IMR-90 (cell line): ENCODE results near the gene PTGR2. TPM values are rescaled to one million over a fixed set of nuclear protein-coding genes. Genes with fewer than 3 reads are reported as not detected.

ENCODE experiments used
- ATAC-seq: fragments of 200-7000 bp; cut with Tn5 transposase; 2 replicates; pipeline ENCODE4 v1.9.1; 2020; ENCODE audit warnings: low read depth, mild to moderate bottlenecking, moderate library complexity
- BruUV-seq: library from RNA; stranded (reverse); fragments of 400-500 nt; replicated peaks from 2 replicates; lab custom pipeline; 2021; lab: Mats Ljungman, UMichigan
- CTCF ChIA-PET: fragments of 300-600 bp; formaldehyde crosslinking; extraction: SDS; loops from one replicate; lab custom pipeline; 2021; ENCODE audit warnings: antibody characterized with exemption; lab: Yijun Ruan, JAX
- POLR2A ChIA-PET: fragments of 300-600 bp; sonication (Branson Sonifier 250); formaldehyde crosslinking; loops from one replicate; lab custom pipeline; 2022; ENCODE audit warnings: antibody characterized with exemption; ENCODE audit not compliant: unreplicated experiment; lab: Charles Lee
- DNase-seq: peaks from one replicate; pipeline ENCODE4 v3.0.0; 2013
- H2AFZ ChIP-seq: replicated peaks from 2 replicates; pipeline ENCODE3; 2013; ENCODE audit warnings: low read length, mild to moderate bottlenecking; ENCODE audit not compliant: poor library complexity
- H2AK5ac ChIP-seq: 2 replicates; pipeline ENCODE4 v1.6.1; 2013; ENCODE audit warnings: low read depth, low read length, inconsistent platforms
- H2AK9ac ChIP-seq: replicated peaks from 2 replicates; pipeline ENCODE3; 2013; ENCODE audit warnings: mild to moderate bottlenecking, low read depth, low read length, moderate library complexity; ENCODE audit not compliant: poor library complexity
- H2BK120ac ChIP-seq: 2 replicates; pipeline ENCODE4 v1.6.1; 2013; ENCODE audit warnings: low read depth, low read length, inconsistent platforms
- H2BK15ac ChIP-seq: 3 replicates; pipeline ENCODE4 v1.6.1; 2013; ENCODE audit warnings: low read depth, low read length, inconsistent platforms
- H2BK20ac ChIP-seq: 2 replicates; pipeline ENCODE4 v1.6.1; 2013; ENCODE audit warnings: low read depth, mild to moderate bottlenecking, inconsistent platforms, low read length, moderate library complexity
- H2BK5ac ChIP-seq: 2 replicates; pipeline ENCODE4 v1.6.1; 2013; ENCODE audit warnings: mild to moderate bottlenecking, low read depth, low read length, inconsistent platforms; ENCODE audit not compliant: poor library complexity, severe bottlenecking
- H3K14ac ChIP-seq: replicated peaks from 2 replicates; pipeline ENCODE4 v1.6.1; 2013; ENCODE audit warnings: low read depth, low read length, inconsistent platforms
- H3K18ac ChIP-seq: 2 replicates; pipeline ENCODE4 v1.6.1; 2013; ENCODE audit warnings: low read depth, low read length, control low read depth
- H3K23ac ChIP-seq: 2 replicates; pipeline ENCODE4 v1.6.1; 2013; ENCODE audit warnings: low read depth, low read length, inconsistent platforms
- H3K27ac ChIP-seq: 2 replicates; pipeline ENCODE4 v1.5.1; 2013; ENCODE audit warnings: mild to moderate bottlenecking, control low read depth, low read length; ENCODE audit not compliant: insufficient read depth
- H3K27me3 ChIP-seq: 2 replicates; pipeline ENCODE4 v1.6.1; 2013; ENCODE audit warnings: low read length; ENCODE audit not compliant: control insufficient read depth, insufficient read depth
- H3K36me3 ChIP-seq: 2 replicates; pipeline ENCODE4 v1.6.1; 2013; ENCODE audit warnings: low read length, mixed read lengths; ENCODE audit not compliant: control insufficient read depth, insufficient read depth
- H3K4ac ChIP-seq: 2 replicates; pipeline ENCODE4 v1.6.1; 2013; ENCODE audit warnings: low read depth, low read length, inconsistent platforms
- H3K4me1 ChIP-seq: 2 replicates; pipeline ENCODE4 v1.6.1; 2013; ENCODE audit warnings: low read length, mixed read lengths; ENCODE audit not compliant: control insufficient read depth, insufficient read depth
- H3K4me2 ChIP-seq: 2 replicates; pipeline ENCODE4 v1.6.1; 2013; ENCODE audit warnings: low read depth, mild to moderate bottlenecking, control low read depth, low read length, moderate library complexity
- H3K4me3 ChIP-seq: 2 replicates; pipeline ENCODE4 v1.5.1; 2013; ENCODE audit warnings: low read depth, mild to moderate bottlenecking, control low read depth, low read length, moderate library complexity; ENCODE audit not compliant: insufficient read depth
- H3K56ac ChIP-seq: 2 replicates; pipeline ENCODE4 v1.6.1; 2013; ENCODE audit warnings: low read length, inconsistent platforms; ENCODE audit not compliant: insufficient read depth; ENCODE audit errors: extremely low read depth
- H3K79me1 ChIP-seq, 2 experiments: 2 replicates each; pipeline ENCODE4 v1.6.1; 2013; ENCODE audit warnings: low read length in 2 of 2, inconsistent platforms in 1 of 2, low read depth in 1 of 2
- H3K9ac ChIP-seq: 2 replicates; pipeline ENCODE4 v1.6.1; 2013; ENCODE audit warnings: low read depth, low read length, control low read depth
- H3K9me1 ChIP-seq: 2 replicates; pipeline ENCODE4 v1.6.1; 2013; ENCODE audit warnings: low read length, inconsistent platforms; ENCODE audit not compliant: insufficient read depth
- H3K9me3 ChIP-seq: 2 replicates; pipeline ENCODE4 v1.6.1; 2013; ENCODE audit warnings: low read length; ENCODE audit not compliant: control insufficient read depth, insufficient read depth
- H4K20me1 ChIP-seq: 2 replicates; pipeline ENCODE4 v1.6.1; 2013; ENCODE audit warnings: low read length, inconsistent platforms; ENCODE audit not compliant: insufficient read depth
- H4K5ac ChIP-seq: 2 replicates; pipeline ENCODE4 v1.6.1; 2013; ENCODE audit warnings: mild to moderate bottlenecking, low read depth, low read length, control low read depth
- H4K8ac ChIP-seq, 2 experiments: 2 replicates each; pipeline ENCODE4 v1.6.1; 2013; ENCODE audit warnings: low read depth in 2 of 2, low read length in 2 of 2, control low read depth in 1 of 2, inconsistent platforms in 1 of 2
- H4K91ac ChIP-seq: 2 replicates; pipeline ENCODE4 v1.6.1; 2013; ENCODE audit warnings: low read depth, low read length, inconsistent platforms; ENCODE audit not compliant: insufficient read depth
- BHLHE40 ChIP-seq: fragments of 150-350 bp; IDR thresholded peaks from 2 replicates; pipeline ENCODE4 v1.6.1; 2016; ENCODE audit warnings: mild to moderate bottlenecking, low read depth, low read length
- CEBPB ChIP-seq: IDR thresholded peaks from 2 replicates; pipeline ENCODE4 v1.6.1; 2012; ENCODE audit warnings: low read depth, low read length, improper control_type of control experiment
- FOS ChIP-seq: fragments of 150-350 bp; IDR thresholded peaks from 2 replicates; pipeline ENCODE4 v1.6.1; 2016; ENCODE audit warnings: low read depth, low read length
- NFE2L2 ChIP-seq: fragments of 150-350 bp; IDR thresholded peaks from 2 replicates; pipeline ENCODE4 v1.6.1; 2016; ENCODE audit warnings: low read depth, mild to moderate bottlenecking, low read length
- RAD21 ChIP-seq: IDR thresholded peaks from 2 replicates; pipeline ENCODE4 v1.6.1; 2012; ENCODE audit warnings: low read length, improper control_type of control experiment
- SMC3 ChIP-seq: fragments of 150-350 bp; IDR thresholded peaks from 2 replicates; pipeline ENCODE4 v1.6.1; 2016; ENCODE audit warnings: low read depth, mild to moderate bottlenecking, antibody characterized with exemption, low read length, moderate library complexity
- USF2 ChIP-seq: fragments of 150-350 bp; IDR thresholded peaks from 2 replicates; pipeline ENCODE4 v1.6.1; 2017; ENCODE audit warnings: mild to moderate bottlenecking, antibody characterized with exemption, low read length, low read depth
- WGBS, 2 experiments: methylation state at CpG; one replicate each; pipeline versions ENCODE4 v1.1.5 to v1.1.7; 2013; ENCODE audit warnings: missing lambda C conversion rate in 2 of 2; ENCODE audit not compliant: insufficient read length in 1 of 2; ENCODE audit errors: extremely low coverage in 2 of 2; 5-methylcytosine and 5-hydroxymethylcytosine counted together
- dilution Hi-C: fragments of 300-500 bp; cut with HindIII; formaldehyde crosslinking; loops from one replicate; pipeline ENCODE4 v1.14.3; 2018; ENCODE audit warnings: low sequenced_read_pairs; ENCODE audit not compliant: unreplicated experiment
- in situ Hi-C: fragments of 300-500 bp; cut with MboI; formaldehyde crosslinking; loops from 3 replicates; pipeline ENCODE4 v1.14.3; 2019; ENCODE audit warnings: low sequenced_read_pairs, inconsistent platforms, mixed read lengths
- intact Hi-C: fragments of 100-400 bp; cut with micrococcal nuclease; formaldehyde crosslinking; loops from 2 replicates; pipeline ENCODE4 v1.10.0; 2022
- polyA plus RNA-seq, 3 experiments: library from polyadenylated mRNA; depleted of rRNA; stranded (reverse); fragments of >200 nt; gene quantifications; 2 replicates each; pipeline ENCODE4 v1.2.3, GENCODE V29; 2012; ENCODE audit warnings: low replicate concordance in 1 of 3
- total RNA-seq: library from RNA; depleted of rRNA; stranded (reverse); fragments of >200 nt; gene quantifications from 2 replicates; pipeline ENCODE4 v1.2.3, GENCODE V29; 2012

The PTGR2 gene
- total and polyA plus RNA-seq, 2 of the 4 experiments (the other 2 are of a cell fraction): 1.3 to 3.2 TPM

GRCh38 chr14:73824536-73824935, 27.1 kb upstream of the PTGR2 start:
- H2BK15ac ChIP-seq: no peak overlapping the region
- H2BK120ac ChIP-seq: no peak overlapping the region
- H3K4me3 ChIP-seq: no peak overlapping the region
- no peak overlapping the region for H3K27ac ChIP-seq
- H2AK9ac ChIP-seq: no peak overlapping the region
- no peaks in the 10 kb centered on the region for H3K79me1 ChIP-seq
- no peak overlapping the region for H3K9ac ChIP-seq
- H2BK5ac ChIP-seq: no peak overlapping the region
- H2AK5ac ChIP-seq: no peak overlapping the region
- H2AFZ ChIP-seq: no peak overlapping the region
- no peaks in the 10 kb centered on the region; the same call in 1 of the 2 replicates for H3K27me3 ChIP-seq
- no peaks in the 10 kb centered on the region for H3K9me3 ChIP-seq
- no peak overlapping the region for H2BK20ac ChIP-seq
- DNase-seq: no peak
- H4K91ac ChIP-seq: no peak overlapping the region
- no peak overlapping the region for H3K4ac ChIP-seq
- no peak overlapping the region; the same call in 1 of the 2 replicates for H3K23ac ChIP-seq
- ATAC-seq: no peak
- no peaks in the 10 kb centered on the region for H3K36me3 ChIP-seq
- no peaks in the 10 kb centered on the region for H3K4me1 ChIP-seq
- TF ChIP-seq USF2 (no peak), NFE2L2 (no peak), SMC3 (no peak), FOS (no peak), RAD21 (no peak), CEBPB (no peak), BHLHE40 (no peak)
- ChIA-PET CTCF (interaction anchor here (0.5 to 1.3 kb wide), 2 partner anchors 70 to 628 kb away, joined by 3 to 4 read pairs; no protein-coding TSS in a partner anchor), POLR2A (no interaction called here)
- no peak overlapping the region for H3K18ac ChIP-seq
- dilution Hi-C loops (no loop called here), intact Hi-C loops (loop anchor here (2.0 kb wide), 2 partner anchors 64 to 96 kb away; a partner anchor contains a TSS), in situ Hi-C loops (no loop called here)
- WGBS, 2 experiments: no CpG with 5 or more reads among the region's 8 CpGs
- H4K5ac ChIP-seq: no peak overlapping the region
- no peaks in the 10 kb centered on the region; the same call in 1 of the 2 replicates for H3K9me1 ChIP-seq
- H3K56ac ChIP-seq: no peak overlapping the region
- no TSS peak for BruUV-seq
- no peak overlapping the region for H4K8ac ChIP-seq
- no peaks in the 10 kb centered on the region for H4K20me1 ChIP-seq
- no peak overlapping the region for H3K14ac ChIP-seq
- H3K4me2 ChIP-seq: no peak overlapping the region
